GM19035 (cell line): ENCODE data around the gene ATXN1.
"Not testable (repeated sequence)": the region's sequence is repeated elsewhere in the genome, so short reads cannot be mapped to it uniquely, and the experiment has no call there.

ENCODE experiments used
- ATAC-seq: cut with Tn5 transposase; IDR thresholded peaks from one replicate; pipeline ENCODE4 v1.9.1; 2021; ENCODE audit not compliant: unreplicated experiment

Gene ATXN1

GRCh38 chr6:16468991-16469615 is 292.2 kb downstream of the ATXN1 start:
- ATAC-seq = no peak

GRCh38 chr6:16466800-16467553 is 294.3 kb downstream of the ATXN1 start:
- no peak for ATAC-seq

GRCh38 chr6:16464045-16464444 is 297.2 kb downstream of the ATXN1 start:
- ATAC-seq = no peak

- ATAC-seq = not testable (repeated sequence)
Observed at GRCh38 chr6:16463246-16463645, 298.0 kb downstream of the ATXN1 start.

GRCh38 chr6:16461491-16461890 is 299.8 kb downstream of the ATXN1 start:
- ATAC-seq = no peak

GRCh38 chr6:16459472-16459871 is 301.8 kb downstream of the ATXN1 start:
- ATAC-seq = not testable (repeated sequence)

GRCh38 chr6:16452348-16452747 is 308.9 kb downstream of the ATXN1 start:
- ATAC-seq = no peak

- no peak for ATAC-seq
Observed at GRCh38 chr6:16450821-16451220, 310.4 kb downstream of the ATXN1 start.

- no peak for ATAC-seq
Observed at GRCh38 chr6:16450285-16450684, 311.0 kb downstream of the ATXN1 start.

- no peak for ATAC-seq
Observed at GRCh38 chr6:16446273-16446672, 315.0 kb downstream of the ATXN1 start.

GRCh38 chr6:16442031-16442430 is 319.2 kb downstream of the ATXN1 start:
- no peak for ATAC-seq

- no peak for ATAC-seq
Observed at GRCh38 chr6:16441262-16441661, 320.0 kb downstream of the ATXN1 start.

GRCh38 chr6:16440636-16441212 is 320.5 kb downstream of the ATXN1 start:
- no peak for ATAC-seq

- ATAC-seq = no peak
Observed at GRCh38 chr6:16438718-16439591, 322.3 kb downstream of the ATXN1 start.

GRCh38 chr6:16437984-16438383 is 323.3 kb downstream of the ATXN1 start:
- no peak for ATAC-seq

GRCh38 chr6:16437095-16437494 is 324.2 kb downstream of the ATXN1 start:
- ATAC-seq = no peak

GRCh38 chr6:16436550-16436949 is 324.7 kb downstream of the ATXN1 start:
- ATAC-seq = no peak

- ATAC-seq = no peak
Observed at GRCh38 chr6:16434885-16435284, 326.4 kb downstream of the ATXN1 start.

GRCh38 chr6:16433338-16433890 is 327.8 kb downstream of the ATXN1 start:
- ATAC-seq = no peak

GRCh38 chr6:16432075-16433032 is 328.9 kb downstream of the ATXN1 start:
- ATAC-seq = peak; percentile 75
